Measurements from ENCODE around the gene DNAH2. TPM values are rescaled to one million over a fixed set of nuclear protein-coding genes. Genes with fewer than 3 reads are reported as not detected.

Gene DNAH2
- total and polyA plus RNA-seq, 9 of the 15 experiments (the other 6 are each of a cell fraction or from before 2014, with no cell fraction given), result 0.03 TPM; not detected in 8

GRCh38 chr17:7857713-7858521 lies 140.4 kb downstream of the DNAH2 start, which contains the start of gene CYB5D1 (continued):
- TF ChIP-seq, protein P1, sequence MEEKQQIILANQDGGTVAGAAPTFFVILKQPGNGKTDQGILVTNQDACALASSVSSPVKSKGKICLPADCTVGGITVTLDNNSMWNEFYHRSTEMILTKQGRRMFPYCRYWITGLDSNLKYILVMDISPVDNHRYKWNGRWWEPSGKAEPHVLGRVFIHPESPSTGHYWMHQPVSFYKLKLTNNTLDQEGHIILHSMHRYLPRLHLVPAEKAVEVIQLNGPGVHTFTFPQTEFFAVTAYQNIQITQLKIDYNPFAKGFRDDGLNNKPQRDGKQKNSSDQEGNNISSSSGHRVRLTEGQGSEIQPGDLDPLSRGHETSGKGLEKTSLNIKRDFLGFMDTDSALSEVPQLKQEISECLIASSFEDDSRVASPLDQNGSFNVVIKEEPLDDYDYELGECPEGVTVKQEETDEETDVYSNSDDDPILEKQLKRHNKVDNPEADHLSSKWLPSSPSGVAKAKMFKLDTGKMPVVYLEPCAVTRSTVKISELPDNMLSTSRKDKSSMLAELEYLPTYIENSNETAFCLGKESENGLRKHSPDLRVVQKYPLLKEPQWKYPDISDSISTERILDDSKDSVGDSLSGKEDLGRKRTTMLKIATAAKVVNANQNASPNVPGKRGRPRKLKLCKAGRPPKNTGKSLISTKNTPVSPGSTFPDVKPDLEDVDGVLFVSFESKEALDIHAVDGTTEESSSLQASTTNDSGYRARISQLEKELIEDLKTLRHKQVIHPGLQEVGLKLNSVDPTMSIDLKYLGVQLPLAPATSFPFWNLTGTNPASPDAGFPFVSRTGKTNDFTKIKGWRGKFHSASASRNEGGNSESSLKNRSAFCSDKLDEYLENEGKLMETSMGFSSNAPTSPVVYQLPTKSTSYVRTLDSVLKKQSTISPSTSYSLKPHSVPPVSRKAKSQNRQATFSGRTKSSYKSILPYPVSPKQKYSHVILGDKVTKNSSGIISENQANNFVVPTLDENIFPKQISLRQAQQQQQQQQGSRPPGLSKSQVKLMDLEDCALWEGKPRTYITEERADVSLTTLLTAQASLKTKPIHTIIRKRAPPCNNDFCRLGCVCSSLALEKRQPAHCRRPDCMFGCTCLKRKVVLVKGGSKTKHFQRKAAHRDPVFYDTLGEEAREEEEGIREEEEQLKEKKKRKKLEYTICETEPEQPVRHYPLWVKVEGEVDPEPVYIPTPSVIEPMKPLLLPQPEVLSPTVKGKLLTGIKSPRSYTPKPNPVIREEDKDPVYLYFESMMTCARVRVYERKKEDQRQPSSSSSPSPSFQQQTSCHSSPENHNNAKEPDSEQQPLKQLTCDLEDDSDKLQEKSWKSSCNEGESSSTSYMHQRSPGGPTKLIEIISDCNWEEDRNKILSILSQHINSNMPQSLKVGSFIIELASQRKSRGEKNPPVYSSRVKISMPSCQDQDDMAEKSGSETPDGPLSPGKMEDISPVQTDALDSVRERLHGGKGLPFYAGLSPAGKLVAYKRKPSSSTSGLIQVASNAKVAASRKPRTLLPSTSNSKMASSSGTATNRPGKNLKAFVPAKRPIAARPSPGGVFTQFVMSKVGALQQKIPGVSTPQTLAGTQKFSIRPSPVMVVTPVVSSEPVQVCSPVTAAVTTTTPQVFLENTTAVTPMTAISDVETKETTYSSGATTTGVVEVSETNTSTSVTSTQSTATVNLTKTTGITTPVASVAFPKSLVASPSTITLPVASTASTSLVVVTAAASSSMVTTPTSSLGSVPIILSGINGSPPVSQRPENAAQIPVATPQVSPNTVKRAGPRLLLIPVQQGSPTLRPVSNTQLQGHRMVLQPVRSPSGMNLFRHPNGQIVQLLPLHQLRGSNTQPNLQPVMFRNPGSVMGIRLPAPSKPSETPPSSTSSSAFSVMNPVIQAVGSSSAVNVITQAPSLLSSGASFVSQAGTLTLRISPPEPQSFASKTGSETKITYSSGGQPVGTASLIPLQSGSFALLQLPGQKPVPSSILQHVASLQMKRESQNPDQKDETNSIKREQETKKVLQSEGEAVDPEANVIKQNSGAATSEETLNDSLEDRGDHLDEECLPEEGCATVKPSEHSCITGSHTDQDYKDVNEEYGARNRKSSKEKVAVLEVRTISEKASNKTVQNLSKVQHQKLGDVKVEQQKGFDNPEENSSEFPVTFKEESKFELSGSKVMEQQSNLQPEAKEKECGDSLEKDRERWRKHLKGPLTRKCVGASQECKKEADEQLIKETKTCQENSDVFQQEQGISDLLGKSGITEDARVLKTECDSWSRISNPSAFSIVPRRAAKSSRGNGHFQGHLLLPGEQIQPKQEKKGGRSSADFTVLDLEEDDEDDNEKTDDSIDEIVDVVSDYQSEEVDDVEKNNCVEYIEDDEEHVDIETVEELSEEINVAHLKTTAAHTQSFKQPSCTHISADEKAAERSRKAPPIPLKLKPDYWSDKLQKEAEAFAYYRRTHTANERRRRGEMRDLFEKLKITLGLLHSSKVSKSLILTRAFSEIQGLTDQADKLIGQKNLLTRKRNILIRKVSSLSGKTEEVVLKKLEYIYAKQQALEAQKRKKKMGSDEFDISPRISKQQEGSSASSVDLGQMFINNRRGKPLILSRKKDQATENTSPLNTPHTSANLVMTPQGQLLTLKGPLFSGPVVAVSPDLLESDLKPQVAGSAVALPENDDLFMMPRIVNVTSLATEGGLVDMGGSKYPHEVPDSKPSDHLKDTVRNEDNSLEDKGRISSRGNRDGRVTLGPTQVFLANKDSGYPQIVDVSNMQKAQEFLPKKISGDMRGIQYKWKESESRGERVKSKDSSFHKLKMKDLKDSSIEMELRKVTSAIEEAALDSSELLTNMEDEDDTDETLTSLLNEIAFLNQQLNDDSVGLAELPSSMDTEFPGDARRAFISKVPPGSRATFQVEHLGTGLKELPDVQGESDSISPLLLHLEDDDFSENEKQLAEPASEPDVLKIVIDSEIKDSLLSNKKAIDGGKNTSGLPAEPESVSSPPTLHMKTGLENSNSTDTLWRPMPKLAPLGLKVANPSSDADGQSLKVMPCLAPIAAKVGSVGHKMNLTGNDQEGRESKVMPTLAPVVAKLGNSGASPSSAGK (IDR thresholded peaks at IDR 0.05), result peak; percentile 47
- TF ChIP-seq THRAP3 (IDR thresholded peaks at IDR 0.05; ENCODE audit: borderline replicate concordance) (no peak), ZBTB2 (IDR thresholded peaks at IDR 0.05) (no peak), L3MBTL2 (IDR thresholded peaks at IDR 0.05) (peak; percentile 58; the same call in 1 of the 2 replicates), ZNF253 (CRISPR knock-in tag; conservative IDR thresholded peaks at IDR 0.05) (no peak), SMAD2 (IDR thresholded peaks at IDR 0.05; ENCODE audit: low read depth, low read length) (no peak), ERF (CRISPR knock-in tag; IDR thresholded peaks at IDR 0.05) (no peak), ZFPM2 (CRISPR knock-in tag; IDR thresholded peaks at IDR 0.05) (no peak)
- TF ChIP-seq, protein P2, sequence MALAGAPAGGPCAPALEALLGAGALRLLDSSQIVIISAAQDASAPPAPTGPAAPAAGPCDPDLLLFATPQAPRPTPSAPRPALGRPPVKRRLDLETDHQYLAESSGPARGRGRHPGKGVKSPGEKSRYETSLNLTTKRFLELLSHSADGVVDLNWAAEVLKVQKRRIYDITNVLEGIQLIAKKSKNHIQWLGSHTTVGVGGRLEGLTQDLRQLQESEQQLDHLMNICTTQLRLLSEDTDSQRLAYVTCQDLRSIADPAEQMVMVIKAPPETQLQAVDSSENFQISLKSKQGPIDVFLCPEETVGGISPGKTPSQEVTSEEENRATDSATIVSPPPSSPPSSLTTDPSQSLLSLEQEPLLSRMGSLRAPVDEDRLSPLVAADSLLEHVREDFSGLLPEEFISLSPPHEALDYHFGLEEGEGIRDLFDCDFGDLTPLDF (CRISPR knock-in tag; IDR thresholded peaks at IDR 0.05), result 0 out of 2 replicates have a peak, but pooled peaks have one; percentile 24
- TF ChIP-seq, protein P3, sequence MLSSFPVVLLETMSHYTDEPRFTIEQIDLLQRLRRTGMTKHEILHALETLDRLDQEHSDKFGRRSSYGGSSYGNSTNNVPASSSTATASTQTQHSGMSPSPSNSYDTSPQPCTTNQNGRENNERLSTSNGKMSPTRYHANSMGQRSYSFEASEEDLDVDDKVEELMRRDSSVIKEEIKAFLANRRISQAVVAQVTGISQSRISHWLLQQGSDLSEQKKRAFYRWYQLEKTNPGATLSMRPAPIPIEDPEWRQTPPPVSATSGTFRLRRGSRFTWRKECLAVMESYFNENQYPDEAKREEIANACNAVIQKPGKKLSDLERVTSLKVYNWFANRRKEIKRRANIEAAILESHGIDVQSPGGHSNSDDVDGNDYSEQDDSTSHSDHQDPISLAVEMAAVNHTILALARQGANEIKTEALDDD (IDR thresholded peaks at IDR 0.05), result no peak

Measured in K562 (cell line).